GM12865 (cell line): Measurements from ENCODE around the gene SPEM2.

Source experiments
- DNase-seq: peaks from one replicate; pipeline ENCODE4 v3.0.0; 2010; ENCODE audit warnings: low read depth
- H3K4me3 ChIP-seq: 2 replicates; pipeline ENCODE4 v1.5.1; 2011; ENCODE audit warnings: mild to moderate bottlenecking, low read depth, low read length, control low read depth
- CTCF ChIP-seq: IDR thresholded peaks from 2 replicates; pipeline ENCODE4 v1.5.1; 2011; ENCODE audit warnings: low read length, control low read depth, low read depth, inconsistent platforms; ENCODE audit not compliant: insufficient read depth; ENCODE audit errors: missing control alignments

SPEM2 gene

GRCh38 chr17:7423679-7424078 lies 1.7 kb upstream of the SPEM2 start:
- no peak for TF ChIP-seq CTCF
- no peak for DNase-seq
- H3K4me3 ChIP-seq = no peak overlapping the region

GRCh38 chr17:7425756-7426155 lies 340 bp downstream of the SPEM2 start:
- TF ChIP-seq CTCF = no peak
- DNase-seq = no peak

GRCh38 chr17:7426203-7426863 lies 917 bp downstream of the SPEM2 start:
- no peak overlapping the region for H3K4me3 ChIP-seq
- no peak for TF ChIP-seq CTCF
- DNase-seq = no peak

More at GRCh38 chr17:7425756-7426155, 340 bp downstream of the SPEM2 start:
- H3K4me3 ChIP-seq = no peak overlapping the region

- no peak overlapping the region for H3K4me3 ChIP-seq
- no peak for DNase-seq
- no peak for TF ChIP-seq CTCF
These were observed 1.6 kb downstream of the SPEM2 start for GRCh38 chr17:7426896-7427489.

GRCh38 chr17:7427549-7427948 lies 2.1 kb downstream of the SPEM2 start:
- H3K4me3 ChIP-seq = no peak overlapping the region
- DNase-seq = no peak
- TF ChIP-seq CTCF = no peak

- H3K4me3 ChIP-seq = no peak within 1 kb of the TSS
- no peak for DNase-seq
- TF ChIP-seq CTCF = no peak
These were observed 3.1 kb downstream of the SPEM2 start, which contains the start of gene SPEM3 for GRCh38 chr17:7428557-7428956. Gene SPEM3 (plus strand): TSS chr17:7428857. CDS start chr17:7428903, 46 bp downstream.
